Measurements from ENCODE around the gene CMC4. TPM values are rescaled to one million over a fixed set of nuclear protein-coding genes. Genes with fewer than 3 reads are reported as not detected.
A peak's percentile ranks its signal among the peaks of the same experiment; 100 is the strongest.

Gene CMC4
- total RNA-seq, 1 donor from 2014 or later: 6.1 TPM

GRCh38 chrX:155105919-155106318 lies 35.0 kb upstream of the CMC4 start:
- no peak for DNase-seq (ENCODE audit: low spot score)
- Mint-ChIP-seq H3K27ac (ENCODE audit: unreplicated experiment) (no peak overlapping the region), H3K36me3 (ENCODE audit: low read depth, unreplicated experiment) (no peaks in the 10 kb centered on the region), H3K27me3 (ENCODE audit: unreplicated experiment) (no peaks in the 10 kb centered on the region), H3K4me3 (ENCODE audit: unreplicated experiment) (no peak overlapping the region), H3K9me3 (ENCODE audit: unreplicated experiment) (no peaks in the 10 kb centered on the region), H3K4me1 (ENCODE audit: unreplicated experiment) (no peaks in the 10 kb centered on the region)
- TF ChIP-seq, protein P1, sequence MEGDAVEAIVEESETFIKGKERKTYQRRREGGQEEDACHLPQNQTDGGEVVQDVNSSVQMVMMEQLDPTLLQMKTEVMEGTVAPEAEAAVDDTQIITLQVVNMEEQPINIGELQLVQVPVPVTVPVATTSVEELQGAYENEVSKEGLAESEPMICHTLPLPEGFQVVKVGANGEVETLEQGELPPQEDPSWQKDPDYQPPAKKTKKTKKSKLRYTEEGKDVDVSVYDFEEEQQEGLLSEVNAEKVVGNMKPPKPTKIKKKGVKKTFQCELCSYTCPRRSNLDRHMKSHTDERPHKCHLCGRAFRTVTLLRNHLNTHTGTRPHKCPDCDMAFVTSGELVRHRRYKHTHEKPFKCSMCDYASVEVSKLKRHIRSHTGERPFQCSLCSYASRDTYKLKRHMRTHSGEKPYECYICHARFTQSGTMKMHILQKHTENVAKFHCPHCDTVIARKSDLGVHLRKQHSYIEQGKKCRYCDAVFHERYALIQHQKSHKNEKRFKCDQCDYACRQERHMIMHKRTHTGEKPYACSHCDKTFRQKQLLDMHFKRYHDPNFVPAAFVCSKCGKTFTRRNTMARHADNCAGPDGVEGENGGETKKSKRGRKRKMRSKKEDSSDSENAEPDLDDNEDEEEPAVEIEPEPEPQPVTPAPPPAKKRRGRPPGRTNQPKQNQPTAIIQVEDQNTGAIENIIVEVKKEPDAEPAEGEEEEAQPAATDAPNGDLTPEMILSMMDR (IDR thresholded peaks at IDR 0.05; ENCODE audit: unreplicated experiment): no peak

DNA sequence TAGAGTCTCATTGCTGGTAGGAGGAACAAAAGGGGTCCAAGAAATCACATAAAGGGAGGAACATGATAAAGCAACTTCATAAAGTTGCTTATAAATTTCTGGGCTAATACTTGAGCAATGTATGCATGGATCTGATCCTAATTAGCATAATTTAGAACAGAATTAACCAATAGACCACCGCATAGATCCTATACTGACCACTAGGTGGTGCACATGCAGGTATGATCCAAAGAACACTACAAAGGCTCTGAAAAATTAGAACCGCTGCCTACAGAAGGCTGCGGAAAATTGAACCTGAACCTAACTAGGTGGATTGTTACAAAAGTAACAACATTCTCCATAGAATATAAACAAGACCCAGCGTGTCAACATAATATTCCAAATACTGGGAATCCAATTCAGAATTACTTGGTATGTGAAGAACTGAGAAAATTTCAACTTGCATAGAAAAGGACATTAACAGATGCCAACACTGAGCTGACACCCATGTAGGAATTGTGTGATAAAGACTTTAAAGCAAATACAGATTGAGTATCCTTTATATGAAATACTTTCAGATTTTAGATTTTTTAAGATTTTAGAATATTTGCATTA lies 23.6 kb upstream of the CMC4 start:
- TF ChIP-seq, protein P1 (IDR thresholded peaks at IDR 0.05; ENCODE audit: unreplicated experiment): peak; percentile 60
- H3K9me3 Mint-ChIP-seq (ENCODE audit: unreplicated experiment): no peaks in the 10 kb centered on the region
- no peak overlapping the region for H3K27ac Mint-ChIP-seq (ENCODE audit: unreplicated experiment)
- DNase-seq (ENCODE audit: low spot score): peak; percentile 5
- H3K36me3 Mint-ChIP-seq (ENCODE audit: low read depth, unreplicated experiment): peaks cover 4% of the 10 kb centered on the region
- H3K4me1 Mint-ChIP-seq (ENCODE audit: unreplicated experiment): peaks cover 5% of the 10 kb centered on the region
- H3K4me3 Mint-ChIP-seq (ENCODE audit: unreplicated experiment): no peak overlapping the region
- peaks cover 1% of the 10 kb centered on the region for H3K27me3 Mint-ChIP-seq (ENCODE audit: unreplicated experiment)

GRCh38 chrX:155086961-155087735 lies 16.2 kb upstream of the CMC4 start:
- H3K4me3 Mint-ChIP-seq (ENCODE audit: unreplicated experiment): no peak overlapping the region
- DNase-seq (ENCODE audit: low spot score): no peak
- no peak overlapping the region for H3K27ac Mint-ChIP-seq (ENCODE audit: unreplicated experiment)
- H3K9me3 Mint-ChIP-seq (ENCODE audit: unreplicated experiment): no peaks in the 10 kb centered on the region
- no peaks in the 10 kb centered on the region for H3K27me3 Mint-ChIP-seq (ENCODE audit: unreplicated experiment)
- H3K4me1 Mint-ChIP-seq (ENCODE audit: unreplicated experiment): peaks cover 15% of the 10 kb centered on the region
- peaks cover 4% of the 10 kb centered on the region for H3K36me3 Mint-ChIP-seq (ENCODE audit: low read depth, unreplicated experiment)
- TF ChIP-seq, protein P1 (IDR thresholded peaks at IDR 0.05; ENCODE audit: unreplicated experiment): no peak

- H3K4me3 Mint-ChIP-seq (ENCODE audit: unreplicated experiment): no peak overlapping the region
- DNase-seq (ENCODE audit: low spot score): peak; percentile 41
- H3K4me1 Mint-ChIP-seq (ENCODE audit: unreplicated experiment): peaks cover 15% of the 10 kb centered on the region
- H3K9me3 Mint-ChIP-seq (ENCODE audit: unreplicated experiment): no peaks in the 10 kb centered on the region
- TF ChIP-seq, protein P1 (IDR thresholded peaks at IDR 0.05; ENCODE audit: unreplicated experiment): peak; percentile 43
- peaks cover 4% of the 10 kb centered on the region for H3K36me3 Mint-ChIP-seq (ENCODE audit: low read depth, unreplicated experiment)
- no peak overlapping the region for H3K27ac Mint-ChIP-seq (ENCODE audit: unreplicated experiment)
- no peaks in the 10 kb centered on the region for H3K27me3 Mint-ChIP-seq (ENCODE audit: unreplicated experiment)
Measured at GRCh38 chrX:155086202-155086840, 15.4 kb upstream of the CMC4 start.

All from endothelial cell (in vitro differentiated cells).